GM11168 (cell line): Measurements from ENCODE around the gene IRX6.

Experiments
- in situ Hi-C: fragments of 300-500 bp; cut with MboI; formaldehyde crosslinking; loops from one replicate; pipeline ENCODE4 v1.12.0; 2022; ENCODE audit warnings: low sequenced_read_pairs; ENCODE audit not compliant: unreplicated experiment

Gene IRX6

DNA sequence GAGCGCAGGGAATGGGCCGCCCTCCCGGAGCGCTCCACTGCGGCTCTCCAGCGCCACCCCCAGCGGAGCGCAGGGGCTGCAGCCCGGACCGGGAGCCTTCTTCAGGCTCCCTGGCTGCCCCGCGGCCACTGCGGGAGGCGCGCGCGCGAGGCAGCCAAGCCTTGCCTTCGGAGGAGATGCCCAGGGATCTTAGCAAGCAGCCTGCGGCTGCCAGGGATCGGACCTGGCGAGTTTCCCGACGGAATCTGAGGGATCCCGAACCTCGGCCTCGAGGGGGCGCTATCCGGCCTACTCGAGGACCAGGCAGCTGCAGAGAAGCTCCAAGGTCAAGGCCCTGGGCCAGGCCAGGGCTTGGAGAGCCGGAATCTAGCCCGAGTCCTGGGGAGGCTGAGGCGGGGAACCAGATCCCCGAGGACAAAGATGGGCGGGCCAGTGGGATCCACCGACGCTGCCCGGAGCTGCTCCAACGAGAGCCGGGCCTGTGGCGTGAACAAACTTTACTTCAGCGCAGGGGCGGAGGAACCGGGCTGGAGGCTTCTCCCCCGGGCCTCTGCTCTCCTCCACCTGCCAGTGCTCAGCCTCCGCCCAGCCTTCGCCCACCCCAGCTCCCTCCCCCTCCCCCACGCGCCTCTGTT, at the start of gene IRX6:
Gene IRX6 (plus strand): TSS at position 567 of the 635 bp plus-strand sequence. CDS start 889 bp downstream, outside the sequence.
- in situ Hi-C loops, result no loop called here

GRCh38 chr16:55274391-55274790, 49.6 kb upstream of the IRX6 start:
- in situ Hi-C loops, result loop anchor here (25.0 kb wide), 1 partner anchor 1712 kb away; no protein-coding TSS in a partner anchor

- in situ Hi-C loops, result no loop called here
Measured at GRCh38 chr16:55275167-55275566, 48.8 kb upstream of the IRX6 start.

DNA sequence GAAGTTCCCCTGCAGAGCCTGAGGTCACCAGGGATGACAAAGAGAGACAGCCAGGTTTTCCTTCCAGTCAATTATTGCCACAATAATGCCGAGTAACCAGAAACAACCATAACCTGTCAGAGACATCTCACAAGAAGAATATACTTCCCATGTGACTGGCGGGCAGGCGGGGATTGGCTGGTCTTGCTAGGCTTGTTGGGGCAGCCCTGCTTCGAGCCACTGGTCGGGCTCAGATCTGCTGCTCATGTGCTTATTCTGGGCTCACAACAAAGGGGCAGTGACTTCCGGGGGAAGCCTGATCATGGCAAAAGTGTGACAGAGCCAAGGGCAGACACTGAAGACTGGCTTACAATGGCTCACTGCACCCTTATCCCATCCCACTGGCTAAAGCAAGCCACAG, 48.1 kb upstream of the IRX6 start:
- in situ Hi-C loops, result no loop called here

DNA sequence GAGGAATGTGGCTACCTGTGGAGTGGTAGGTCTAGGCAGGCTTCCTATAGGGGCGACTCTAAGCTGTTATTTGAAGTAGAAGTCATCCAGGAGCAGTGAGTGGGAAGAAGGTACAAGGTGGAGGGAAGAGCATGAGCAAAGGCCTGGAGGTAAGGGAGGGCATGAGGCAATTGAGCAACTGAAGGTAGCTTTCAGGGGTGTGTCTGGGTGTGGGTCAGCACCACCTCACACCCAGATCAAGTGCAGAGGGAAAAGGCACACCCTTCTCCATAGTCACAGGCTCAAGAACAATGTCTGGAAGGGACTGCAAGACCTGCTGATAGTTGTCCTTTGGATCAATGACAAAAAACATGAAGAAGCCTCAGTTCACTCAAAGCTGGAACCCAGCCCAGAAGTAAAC, 46.5 kb upstream of the IRX6 start:
- in situ Hi-C loops, result no loop called here

DNA sequence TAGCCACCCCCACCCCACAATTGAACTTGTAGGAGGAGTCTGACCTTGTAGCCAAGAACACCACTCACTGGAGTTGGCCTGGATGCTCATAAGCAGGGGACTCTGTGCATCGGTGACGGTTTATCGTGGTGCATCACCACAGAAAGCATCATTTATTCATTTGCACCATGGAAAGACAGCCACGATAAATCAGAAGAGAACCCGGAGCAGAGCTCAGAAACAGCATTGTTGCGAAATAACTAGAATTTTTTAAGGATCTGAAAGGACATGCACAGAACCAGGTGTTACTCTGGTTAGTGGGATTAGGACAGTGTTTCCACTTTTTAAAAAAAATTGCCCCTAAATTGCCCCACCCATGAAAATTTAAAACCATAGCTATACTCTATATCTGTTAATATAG, 44.4 kb upstream of the IRX6 start:
- in situ Hi-C loops, result no loop called here

GRCh38 chr16:55280587-55280986, 43.4 kb upstream of the IRX6 start:
- in situ Hi-C loops, result no loop called here

GRCh38 chr16:55282441-55282840, 41.6 kb upstream of the IRX6 start:
- in situ Hi-C loops, result no loop called here

GRCh38 chr16:55283812-55284717, 39.9 kb upstream of the IRX6 start:
- in situ Hi-C loops, result no loop called here

DNA sequence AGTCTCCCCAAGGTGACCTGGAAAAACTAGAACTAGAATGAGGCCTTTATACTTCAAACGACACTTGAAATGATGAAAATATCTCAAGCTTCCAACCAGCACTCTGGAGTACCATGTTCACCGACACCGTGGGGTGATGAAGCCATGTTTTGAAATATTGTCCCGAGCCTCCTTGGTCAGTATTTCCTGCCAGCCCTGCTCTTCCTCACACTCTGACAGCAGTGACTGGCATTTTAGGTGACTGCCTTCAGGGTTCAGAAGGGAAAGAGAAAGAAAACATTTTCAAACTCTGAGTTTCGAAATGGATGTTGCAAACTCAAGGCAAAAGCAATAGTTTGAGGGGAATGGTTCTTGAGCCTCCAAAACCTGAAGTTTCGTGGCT, 39.3 kb upstream of the IRX6 start:
- in situ Hi-C loops, result no loop called here

DNA sequence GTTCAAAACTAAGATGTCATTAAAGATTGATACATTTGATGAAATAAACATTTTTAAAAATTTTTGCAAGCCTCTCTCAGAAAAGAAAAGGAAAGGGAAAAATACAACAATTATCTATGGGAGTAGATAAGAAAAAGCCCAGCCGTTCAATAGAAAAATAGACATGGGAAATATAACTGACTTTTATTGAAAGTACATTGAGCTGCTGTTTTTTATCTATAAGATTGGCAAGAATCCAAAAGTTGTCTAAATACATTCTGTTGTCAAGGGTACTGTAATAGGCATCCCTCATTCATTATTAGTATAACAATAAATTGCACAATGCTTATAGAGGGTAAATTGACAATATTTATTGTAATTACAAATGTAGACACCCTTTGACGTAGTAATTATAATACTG, 38.4 kb upstream of the IRX6 start:
- in situ Hi-C loops, result no loop called here

DNA sequence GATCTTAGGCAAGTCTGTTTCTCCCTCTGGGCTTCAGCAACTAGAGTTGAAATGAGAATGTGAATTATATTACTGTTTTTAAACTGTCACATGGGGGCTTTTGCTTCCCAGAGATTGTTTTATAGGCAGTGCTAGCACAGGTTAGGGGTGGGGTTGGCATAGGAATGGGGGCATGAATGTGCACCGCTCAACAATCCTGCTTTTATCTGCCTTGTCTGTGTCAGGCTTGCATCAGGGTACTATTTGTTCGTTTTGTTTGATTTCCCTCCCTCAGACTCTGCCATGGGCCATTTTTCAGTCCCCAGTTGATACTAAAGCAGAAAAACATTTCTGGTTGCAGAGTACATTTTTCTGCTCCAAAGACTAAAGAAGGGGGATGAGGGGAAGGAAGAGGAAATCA, 34.6 kb upstream of the IRX6 start:
- in situ Hi-C loops, result no loop called here

DNA sequence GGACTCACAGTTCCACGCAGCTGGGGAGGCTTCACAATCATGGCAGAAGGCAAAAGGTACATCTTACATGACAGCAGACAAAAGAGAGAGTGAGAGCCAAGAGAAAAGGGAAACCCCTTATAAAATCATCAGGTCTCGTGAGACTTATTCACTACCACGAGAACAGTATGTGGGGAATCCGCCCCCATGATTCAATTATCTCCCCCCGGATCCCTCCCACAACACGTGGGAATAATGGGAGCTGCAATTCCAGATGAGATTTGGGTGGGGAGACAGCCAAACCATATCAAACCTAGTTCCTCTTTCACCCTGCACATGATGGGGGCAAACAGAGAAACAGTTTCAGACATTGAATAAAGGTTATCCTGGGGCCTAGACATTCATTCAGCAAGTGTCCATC, 32.2 kb upstream of the IRX6 start:
- in situ Hi-C loops, result no loop called here

GRCh38 chr16:55292491-55292890, 31.5 kb upstream of the IRX6 start:
- in situ Hi-C loops, result no loop called here

GRCh38 chr16:55294129-55294528, 29.9 kb upstream of the IRX6 start:
- in situ Hi-C loops, result no loop called here

DNA sequence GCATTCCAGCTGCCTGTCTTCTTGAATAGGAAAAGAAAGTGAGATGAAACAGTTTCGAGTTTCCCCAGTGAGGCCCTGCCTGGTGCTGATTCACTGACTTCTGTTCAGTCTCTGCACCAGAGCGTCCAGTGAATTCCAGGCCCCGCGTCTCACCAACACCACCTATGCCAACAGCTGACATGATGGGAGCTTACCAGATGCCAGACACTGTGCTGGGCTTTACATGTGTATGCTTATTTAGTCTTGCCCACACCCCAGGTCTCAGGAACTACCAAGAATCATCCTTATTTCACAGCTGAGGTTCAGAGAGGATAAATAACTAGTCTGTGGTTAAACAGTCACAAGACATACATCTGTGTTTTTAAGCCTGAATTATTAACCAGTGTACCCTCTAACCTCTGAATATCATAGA, 29.1 kb upstream of the IRX6 start:
- in situ Hi-C loops, result no loop called here

GRCh38 chr16:55297062-55297909, 26.7 kb upstream of the IRX6 start:
- in situ Hi-C loops, result no loop called here

- in situ Hi-C loops, result no loop called here
Measured at GRCh38 chr16:55297910-55298479, 26.0 kb upstream of the IRX6 start.

DNA sequence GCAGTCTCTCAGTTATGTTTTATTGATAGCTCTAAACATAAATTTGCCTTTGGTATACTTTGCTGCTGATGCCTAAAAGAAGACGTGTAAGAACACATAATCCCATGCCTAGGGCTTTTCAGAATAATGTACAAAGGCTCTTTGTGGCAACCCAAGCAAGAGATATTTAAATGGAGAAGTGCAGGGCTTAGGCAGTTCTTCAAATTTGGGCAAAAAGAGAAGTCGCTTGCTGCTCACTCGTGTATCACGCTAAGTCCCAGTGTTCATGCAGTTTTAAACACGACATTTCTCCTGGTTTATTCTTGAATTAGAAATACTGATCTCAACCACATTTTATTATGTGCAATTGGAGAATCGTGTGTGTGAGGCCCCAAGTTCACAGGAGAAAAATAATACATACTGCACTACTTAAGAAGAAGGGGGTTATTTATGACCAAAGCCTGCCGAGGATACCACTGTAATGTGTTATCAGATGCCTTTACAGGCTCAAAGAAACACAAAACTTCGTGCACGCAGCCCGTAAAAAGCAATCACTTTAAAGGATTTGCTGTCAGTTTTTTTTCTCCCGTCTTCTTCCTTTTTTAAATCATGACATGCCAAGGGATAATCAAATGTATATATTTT, 22.5 kb upstream of the IRX6 start:
- in situ Hi-C loops, result no loop called here

DNA sequence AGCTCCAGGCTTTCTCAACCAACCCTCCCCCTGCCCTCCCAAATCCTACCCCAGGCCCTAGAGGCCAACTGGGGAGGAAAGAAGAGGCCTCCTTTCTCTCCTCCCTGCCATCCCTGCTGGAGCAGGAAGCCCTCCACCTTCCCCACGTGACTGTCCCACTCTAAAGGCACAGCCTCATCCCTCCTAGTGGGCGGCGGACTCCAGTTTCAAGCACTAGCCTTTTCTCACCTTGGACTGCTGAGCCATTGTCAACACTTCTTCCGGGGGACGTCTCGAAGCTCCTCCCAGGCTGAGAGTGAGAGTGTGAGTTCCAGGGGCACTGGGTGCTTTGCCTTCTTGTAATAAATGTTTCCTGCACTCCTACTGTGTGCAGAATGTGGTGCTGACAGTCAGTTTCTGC, 21.4 kb upstream of the IRX6 start:
- in situ Hi-C loops, result no loop called here
